SK-N-SH treated with all-trans-retinoic acid at 6 μM for 48 hours (cell line): ENCODE data around the gene UQCRH.

Experiments used
- BACH2 ChIP-seq: fragments of 250-450 bp; sonication (Bioruptor Pico); IDR thresholded peaks from 2 replicates; pipeline ENCODE4 v1.9.0; 2021; ENCODE audit warnings: mild to moderate bottlenecking, borderline replicate concordance
- ISL1 ChIP-seq: fragments of 250-450 bp; sonication (Bioruptor Pico); IDR thresholded peaks from 2 replicates; pipeline ENCODE4 v2.1.2; 2022; ENCODE audit warnings: mild to moderate bottlenecking, moderate library complexity
- OSR1 ChIP-seq: fragments of 250-450 bp; sonication (Bioruptor Pico); IDR thresholded peaks from 2 replicates; pipeline ENCODE4 v1.8.0; 2022; ENCODE audit warnings: moderate library complexity, mild to moderate bottlenecking, inconsistent platforms
- PATZ1 ChIP-seq: fragments of 250-450 bp; sonication (Bioruptor Pico); IDR thresholded peaks from 2 replicates; pipeline ENCODE4 v1.8.0; 2020; ENCODE audit warnings: mild to moderate bottlenecking, moderate library complexity, borderline replicate concordance
- POU6F1 ChIP-seq: fragments of 250-450 bp; sonication (Bioruptor Pico); IDR thresholded peaks from 2 replicates; pipeline ENCODE4 v1.8.0; 2021; ENCODE audit warnings: low read depth, mild to moderate bottlenecking, moderate library complexity, borderline replicate concordance
- PPARA ChIP-seq: fragments of 250-450 bp; sonication (Bioruptor Pico); IDR thresholded peaks from 2 replicates; pipeline ENCODE4 v1.5.0; 2020; ENCODE audit warnings: mild to moderate bottlenecking, borderline replicate concordance
- SNAI2 ChIP-seq: fragments of 250-450 bp; sonication (Bioruptor Pico); IDR thresholded peaks from 2 replicates; pipeline ENCODE4 v1.5.0; 2020; ENCODE audit warnings: mild to moderate bottlenecking, moderate library complexity
- ZC3H10 ChIP-seq: fragments of 250-450 bp; sonication (Bioruptor Pico); IDR thresholded peaks from 2 replicates; pipeline ENCODE4 v1.5.1; 2021; ENCODE audit warnings: mild to moderate bottlenecking, moderate library complexity
- ZFP30 ChIP-seq: fragments of 450-650 bp; formaldehyde crosslinking; IDR thresholded peaks from 2 replicates; pipeline ENCODE4 v1.5.0; 2022; ENCODE audit warnings: mild to moderate bottlenecking, moderate library complexity
- TF ChIP-seq, protein P1 (sequence below): fragments of 250-450 bp; sonication (Bioruptor Pico); IDR thresholded peaks from 2 replicates; pipeline ENCODE4 v1.5.1; 2020; ENCODE audit warnings: low read depth, mild to moderate bottlenecking, moderate library complexity

DNA sequence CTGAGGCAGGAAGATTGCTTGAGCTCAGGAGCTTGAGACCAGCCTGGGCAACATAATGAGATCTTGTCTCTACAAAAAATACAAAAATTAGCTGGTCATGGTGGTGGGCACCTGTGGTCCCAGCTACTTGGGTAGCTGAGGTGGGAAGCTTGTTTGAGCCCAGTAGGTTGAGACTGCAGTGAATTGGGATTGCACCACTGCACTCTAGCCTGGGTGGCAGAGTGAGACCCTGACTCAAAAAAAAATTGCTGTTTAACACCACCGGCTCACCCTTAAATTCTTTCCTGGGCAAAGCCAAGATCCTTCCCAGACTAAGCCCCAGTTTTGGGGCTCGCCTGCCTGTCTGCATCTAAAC is 30.5 kb downstream of the UQCRH start:
- TF ChIP-seq ISL1 (CRISPR knock-in tag) = no peak
- TF ChIP-seq SNAI2 = no peak
- no peak for TF ChIP-seq PATZ1 (CRISPR knock-in tag)
- TF ChIP-seq, protein P1, sequence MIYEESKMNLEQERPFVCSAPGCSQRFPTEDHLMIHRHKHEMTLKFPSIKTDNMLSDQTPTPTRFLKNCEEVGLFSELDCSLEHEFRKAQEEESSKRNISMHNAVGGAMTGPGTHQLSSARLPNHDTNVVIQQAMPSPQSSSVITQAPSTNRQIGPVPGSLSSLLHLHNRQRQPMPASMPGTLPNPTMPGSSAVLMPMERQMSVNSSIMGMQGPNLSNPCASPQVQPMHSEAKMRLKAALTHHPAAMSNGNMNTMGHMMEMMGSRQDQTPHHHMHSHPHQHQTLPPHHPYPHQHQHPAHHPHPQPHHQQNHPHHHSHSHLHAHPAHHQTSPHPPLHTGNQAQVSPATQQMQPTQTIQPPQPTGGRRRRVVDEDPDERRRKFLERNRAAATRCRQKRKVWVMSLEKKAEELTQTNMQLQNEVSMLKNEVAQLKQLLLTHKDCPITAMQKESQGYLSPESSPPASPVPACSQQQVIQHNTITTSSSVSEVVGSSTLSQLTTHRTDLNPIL (CRISPR knock-in tag) = no peak
- no peak for TF ChIP-seq ZC3H10 (CRISPR knock-in tag)
- no peak for TF ChIP-seq ZFP30 (CRISPR knock-in tag)
- no peak for TF ChIP-seq BACH2 (CRISPR knock-in tag)
- no peak for TF ChIP-seq OSR1 (CRISPR knock-in tag)
- TF ChIP-seq POU6F1 (CRISPR knock-in tag) = no peak
- no peak for TF ChIP-seq PPARA (CRISPR knock-in tag)
